Measurements from ENCODE around the gene COPS7B.
A peak's percentile ranks its signal among the peaks of the same experiment; 100 is the strongest.
"Not testable (repeated sequence)": the region's sequence is repeated elsewhere in the genome, so short reads cannot be mapped to it uniquely, and the experiment has no call there.

COPS7B gene

DNA sequence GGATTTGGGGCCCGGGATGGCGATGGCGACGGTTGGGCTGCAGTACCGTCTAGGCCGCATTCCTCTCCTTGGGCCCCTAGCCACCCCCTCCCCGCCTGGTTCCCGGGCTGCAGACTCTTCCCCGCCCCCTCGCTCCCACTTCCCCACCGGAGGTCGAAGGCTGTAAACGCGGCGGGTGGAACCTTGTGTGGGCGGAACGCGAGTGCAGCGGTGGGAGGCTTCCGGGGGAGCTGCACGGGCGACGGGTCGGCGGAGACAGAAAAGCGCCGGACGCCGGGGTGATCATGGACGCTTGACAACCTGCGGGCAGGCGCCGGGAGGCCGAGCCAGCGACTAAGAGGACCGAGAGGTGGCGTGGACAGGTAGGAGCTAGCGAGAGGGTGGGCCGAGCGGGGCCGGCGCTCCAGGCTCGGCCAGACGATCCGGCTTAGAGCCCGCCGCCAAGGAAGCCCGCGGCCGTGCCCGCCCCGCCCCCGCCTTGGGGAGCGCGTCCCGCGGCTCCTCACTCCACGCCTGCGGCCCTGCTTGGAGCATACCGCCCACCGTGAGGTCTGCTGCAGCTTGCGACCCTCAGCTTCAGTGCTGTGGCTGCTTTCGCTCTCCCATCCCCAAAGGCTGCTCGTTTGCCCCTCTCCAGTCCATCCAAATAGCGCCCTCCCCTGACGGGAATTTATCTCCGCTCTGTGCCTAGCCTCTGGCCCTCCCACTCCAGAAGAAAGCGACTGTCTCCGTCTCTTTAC, at the start of gene COPS7B:
TSS of gene COPS7B (plus strand) at position 269 of the 740 bp plus-strand sequence. CDS start 2,126 bp downstream, outside the sequence.
- peak; percentile 81 to 84 for DNase-seq

DNA sequence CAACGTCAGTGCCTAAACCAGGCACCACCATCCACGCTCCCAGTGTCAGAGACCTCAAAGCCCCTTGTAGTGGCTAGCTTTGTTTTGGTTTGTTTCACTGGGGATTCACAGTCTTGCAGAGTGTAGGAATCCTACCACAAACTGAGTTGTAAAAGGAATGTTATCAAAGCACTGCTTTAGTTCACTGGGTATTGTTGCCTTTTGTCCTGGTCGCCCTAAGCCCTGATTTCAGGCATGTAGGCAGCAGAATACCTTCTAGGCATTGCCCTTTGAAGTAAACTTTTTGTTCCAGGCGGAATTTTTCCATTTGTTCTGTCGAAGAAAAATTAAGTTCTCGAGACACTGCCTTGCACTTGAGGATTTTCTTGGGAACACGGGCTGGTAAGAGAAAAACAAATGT, 48.5 kb upstream of the COPS7B start:
- DNase-seq = no peak

DNA sequence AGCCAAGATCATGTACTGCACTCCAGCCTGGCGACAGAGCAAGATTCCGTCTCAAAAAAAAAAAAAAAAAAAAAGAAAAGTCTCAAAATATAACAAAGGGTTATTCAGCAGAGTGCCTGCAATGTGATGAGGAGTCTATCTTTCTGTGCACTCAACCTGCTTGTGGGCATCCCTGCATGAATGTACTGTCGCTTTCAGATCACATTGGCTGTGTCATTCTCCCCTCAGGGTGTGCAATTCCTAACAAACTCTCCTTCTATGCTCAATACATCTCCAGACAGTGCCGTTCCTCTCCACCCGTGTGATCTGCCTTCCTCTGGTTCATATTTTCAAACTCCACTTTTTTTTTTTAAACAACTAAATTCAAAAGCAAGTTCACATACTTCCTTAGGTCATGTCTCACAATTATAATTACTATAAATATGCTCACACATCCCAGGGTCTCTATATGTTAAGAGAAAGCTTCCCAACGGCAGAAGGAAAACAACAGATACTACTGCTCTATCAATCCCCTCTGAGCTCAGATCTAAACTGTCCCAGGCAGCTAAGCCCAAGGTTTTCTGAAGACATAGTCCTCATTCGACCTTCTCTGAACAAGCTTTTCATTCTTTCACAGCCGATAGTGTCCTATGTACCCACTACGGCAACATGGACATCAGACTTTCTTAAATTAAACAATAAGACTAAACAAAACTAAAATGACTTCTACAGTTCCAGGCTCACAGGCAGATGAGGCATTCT, 42.7 kb upstream of the COPS7B start:
- no peak for DNase-seq

DNA sequence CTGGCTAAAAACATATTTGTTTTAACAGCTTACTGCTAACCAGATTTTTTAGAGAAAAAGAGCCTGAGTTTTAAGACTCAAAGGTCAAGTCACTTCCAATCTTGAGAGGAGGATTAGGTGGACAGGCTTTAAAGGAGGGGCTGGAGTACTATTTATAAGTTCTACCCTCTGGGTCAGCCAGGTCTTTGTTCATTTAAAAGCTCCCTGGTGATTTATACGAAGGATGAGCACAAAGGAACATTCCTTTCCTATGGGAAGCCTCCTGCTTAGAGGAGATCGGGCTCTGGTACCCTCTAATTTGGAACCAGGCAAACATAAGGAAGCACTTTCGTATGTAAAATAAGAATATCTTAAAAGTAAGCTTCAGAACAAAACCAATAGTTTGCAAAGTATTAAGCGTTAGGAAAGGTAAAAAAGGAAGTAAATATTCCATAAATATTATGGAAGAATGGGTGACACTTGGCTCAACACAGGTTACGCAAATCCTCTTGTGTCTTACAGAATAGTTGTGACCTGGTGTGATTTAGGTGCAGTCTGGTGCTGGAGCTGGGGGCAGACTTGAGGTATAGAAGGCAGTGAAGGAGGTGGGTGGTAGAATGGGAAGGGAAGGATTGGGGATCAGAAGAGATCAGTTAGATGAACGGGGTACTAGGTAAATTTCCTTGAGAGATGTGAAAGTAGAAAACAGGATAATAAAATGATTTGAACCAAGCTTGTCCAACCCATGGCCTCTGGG, 40.8 kb upstream of the COPS7B start:
- no peak for DNase-seq

DNA sequence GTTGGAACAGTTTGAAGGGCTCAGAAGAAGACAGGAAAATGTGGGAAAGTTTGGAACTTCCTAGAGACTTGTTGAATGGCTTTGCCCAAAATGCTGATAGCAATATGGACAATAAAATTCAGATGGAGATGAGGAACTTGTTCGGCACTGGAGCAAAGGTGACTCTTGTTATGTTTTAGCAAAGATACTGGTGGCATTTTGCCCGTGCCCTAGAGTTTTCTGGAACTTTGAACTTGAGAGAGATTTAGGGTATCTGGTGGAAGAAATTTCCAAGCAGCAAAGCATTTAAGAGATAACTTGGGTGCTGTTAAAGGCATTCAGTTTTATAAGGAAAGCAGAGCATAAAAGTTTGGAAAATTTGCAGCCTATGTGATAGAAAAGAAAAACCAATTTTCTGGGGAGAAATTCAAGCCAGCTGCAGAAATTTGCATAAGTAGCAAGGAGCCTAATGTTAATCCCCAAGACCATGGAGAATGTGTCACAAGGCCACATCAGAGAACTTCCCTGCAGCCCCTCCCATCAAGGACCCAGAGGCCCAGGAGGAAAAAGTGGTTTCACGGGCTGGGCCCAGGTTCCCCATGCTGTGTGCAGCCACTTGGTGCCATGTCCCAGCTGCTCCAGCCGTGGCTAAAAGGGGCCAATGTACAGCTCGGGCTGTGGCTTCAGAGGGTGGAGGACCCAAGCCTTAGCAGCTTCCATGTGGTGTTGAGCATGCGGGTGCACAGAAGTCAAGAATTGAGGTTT, 37.9 kb upstream of the COPS7B start:
- not testable (repeated sequence) for DNase-seq

DNA sequence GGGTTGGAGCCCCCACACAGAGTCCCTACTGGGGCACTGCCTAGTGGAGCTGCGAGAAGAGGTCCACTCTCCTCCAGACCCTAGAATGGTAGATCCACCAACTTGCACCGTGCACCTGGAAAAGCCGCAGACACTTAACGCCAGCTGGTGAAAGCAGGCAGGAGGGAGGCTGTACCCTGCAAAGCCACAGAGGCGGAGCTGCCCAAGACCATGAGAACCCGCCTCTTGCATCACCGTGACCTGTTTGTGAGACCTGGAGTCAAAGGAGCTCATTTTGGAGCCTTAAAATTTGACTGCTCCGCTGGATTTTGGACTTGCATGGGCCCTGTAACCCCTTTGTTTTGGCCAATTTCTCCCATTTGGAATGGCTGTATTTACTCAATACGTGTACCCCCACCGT, 37.2 kb upstream of the COPS7B start:
- not testable (repeated sequence) for DNase-seq

DNA sequence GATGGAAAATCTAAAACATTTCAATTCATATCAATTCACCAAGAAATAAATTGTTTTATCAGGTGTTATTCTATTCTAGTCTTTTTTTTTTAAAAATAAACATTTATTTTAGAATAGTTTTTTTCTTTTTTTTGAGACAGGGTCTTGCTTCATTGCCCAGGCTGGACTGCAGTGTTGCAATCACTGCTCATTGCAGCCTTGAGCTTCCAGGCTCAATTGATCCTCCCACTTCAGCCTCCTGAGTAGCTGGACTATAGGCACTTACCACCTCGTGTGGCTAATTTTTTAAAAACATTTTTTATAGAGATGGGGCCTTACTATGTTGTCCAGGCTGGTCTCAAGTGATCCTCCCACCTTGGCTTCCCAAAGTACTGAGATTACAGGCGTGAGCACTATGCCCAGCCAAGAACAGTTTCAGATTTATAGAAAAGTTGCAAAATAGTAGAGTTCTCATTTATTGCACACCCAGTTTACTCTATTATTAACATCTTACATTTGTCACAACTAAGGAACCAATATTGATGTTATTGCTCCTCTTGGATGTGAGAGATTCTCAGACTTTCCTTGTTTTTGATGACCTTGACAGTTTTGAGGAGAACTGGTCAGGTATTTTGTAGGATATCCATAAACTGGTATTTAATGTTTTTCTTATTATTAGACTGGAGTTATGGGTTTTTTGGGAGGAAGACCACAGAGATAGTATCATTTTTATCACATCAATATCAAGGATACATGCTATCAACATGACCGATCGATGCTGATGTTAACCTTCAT, 35.0 kb upstream of the COPS7B start:
- DNase-seq = no peak

DNA sequence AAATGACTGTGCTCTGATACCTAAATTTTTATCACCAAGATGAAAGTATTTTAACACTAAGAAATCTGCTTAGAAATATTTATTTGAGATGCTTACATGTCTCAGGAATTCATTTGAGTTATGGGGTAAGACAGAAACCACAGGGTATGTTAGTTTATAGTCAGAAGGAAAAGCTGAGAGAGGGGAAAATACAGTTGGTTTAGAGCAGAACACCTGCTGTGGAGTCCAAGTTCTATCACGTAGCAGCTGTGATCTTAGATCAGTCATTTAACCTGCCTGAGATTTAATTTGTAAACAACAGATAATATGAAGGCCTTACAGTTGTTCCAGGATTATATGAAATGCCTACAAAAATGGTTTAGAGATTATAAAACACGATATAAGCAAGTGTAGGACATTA, 34.2 kb upstream of the COPS7B start:
- no peak for DNase-seq

DNA sequence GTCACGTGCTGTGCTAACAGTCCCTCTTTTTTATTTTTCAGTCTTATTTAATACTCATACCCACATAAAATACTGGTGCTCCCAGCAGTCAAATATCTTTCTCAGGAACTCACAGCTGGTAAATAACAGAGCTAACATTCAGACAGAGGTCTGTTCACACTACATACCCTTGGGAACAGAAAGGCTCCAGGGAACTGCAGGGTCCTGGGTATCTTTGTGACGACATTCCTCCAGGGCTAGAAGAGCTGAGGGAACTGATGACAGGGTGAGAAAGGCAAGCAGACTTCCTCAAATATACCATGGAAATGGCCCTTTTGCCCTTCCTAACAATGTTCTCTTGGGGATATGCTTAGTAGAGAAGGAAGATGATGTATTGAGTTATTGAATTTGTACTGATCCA, 24.5 kb upstream of the COPS7B start:
- no peak for DNase-seq

DNA sequence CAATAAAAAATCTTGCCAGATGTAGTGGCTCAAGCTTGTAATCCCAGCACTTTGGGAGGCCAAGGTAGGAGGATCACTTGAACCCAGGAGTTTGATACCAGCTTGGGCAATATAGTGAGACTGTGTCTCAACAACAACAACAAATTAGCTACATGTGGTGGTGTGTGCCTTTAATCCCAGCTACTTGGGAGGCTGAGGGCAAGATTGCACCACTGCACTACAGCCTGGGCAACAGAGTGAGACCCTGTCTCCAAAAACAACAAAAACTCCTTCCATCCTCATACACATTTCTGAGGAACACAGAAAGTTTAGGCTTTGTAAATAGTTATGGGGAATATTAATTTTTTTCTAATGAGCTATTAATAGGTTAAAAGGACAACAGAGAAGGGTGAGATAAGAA, 22.1 kb upstream of the COPS7B start:
- no peak for DNase-seq

DNA sequence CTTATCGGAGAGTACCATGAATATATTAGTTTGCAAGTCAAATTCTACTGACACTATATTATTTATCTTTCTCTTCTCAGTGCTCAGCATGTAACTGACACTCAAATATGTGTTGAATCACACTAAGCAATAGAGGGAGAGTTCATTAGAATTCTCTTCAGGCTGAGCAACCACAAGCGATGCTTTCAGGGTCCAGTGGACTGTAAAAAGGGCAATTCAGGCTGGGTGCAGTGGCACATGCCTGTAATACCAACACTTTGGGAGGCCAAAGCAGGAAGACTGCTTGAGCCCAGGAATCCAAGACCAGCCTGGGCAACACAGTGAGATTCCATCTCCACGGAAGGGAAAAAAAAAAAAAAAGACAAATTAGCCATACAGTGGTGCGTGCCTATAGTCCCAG, 21.5 kb upstream of the COPS7B start:
- DNase-seq = no peak

DNA sequence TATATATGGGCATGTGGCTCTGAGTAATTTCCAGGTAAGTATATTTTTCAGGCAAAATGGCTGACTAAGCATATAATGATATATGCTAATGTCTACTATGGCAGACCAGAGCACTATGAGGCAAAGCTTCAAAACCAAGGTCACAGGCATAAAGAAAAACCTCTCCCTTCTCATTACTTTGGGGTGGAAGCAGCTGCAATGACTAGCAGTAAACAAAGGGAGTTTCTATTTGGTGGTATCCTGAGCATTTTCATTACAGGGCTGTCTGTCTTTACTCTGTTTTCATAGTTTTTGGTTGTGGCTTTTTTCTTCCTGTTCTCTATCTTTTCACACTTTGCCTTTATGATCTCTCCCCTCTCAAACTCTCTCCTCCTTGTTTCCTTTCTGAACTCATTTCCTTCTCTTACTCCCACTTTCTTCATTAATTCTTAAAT, 20.7 kb upstream of the COPS7B start:
- no peak for DNase-seq

DNA sequence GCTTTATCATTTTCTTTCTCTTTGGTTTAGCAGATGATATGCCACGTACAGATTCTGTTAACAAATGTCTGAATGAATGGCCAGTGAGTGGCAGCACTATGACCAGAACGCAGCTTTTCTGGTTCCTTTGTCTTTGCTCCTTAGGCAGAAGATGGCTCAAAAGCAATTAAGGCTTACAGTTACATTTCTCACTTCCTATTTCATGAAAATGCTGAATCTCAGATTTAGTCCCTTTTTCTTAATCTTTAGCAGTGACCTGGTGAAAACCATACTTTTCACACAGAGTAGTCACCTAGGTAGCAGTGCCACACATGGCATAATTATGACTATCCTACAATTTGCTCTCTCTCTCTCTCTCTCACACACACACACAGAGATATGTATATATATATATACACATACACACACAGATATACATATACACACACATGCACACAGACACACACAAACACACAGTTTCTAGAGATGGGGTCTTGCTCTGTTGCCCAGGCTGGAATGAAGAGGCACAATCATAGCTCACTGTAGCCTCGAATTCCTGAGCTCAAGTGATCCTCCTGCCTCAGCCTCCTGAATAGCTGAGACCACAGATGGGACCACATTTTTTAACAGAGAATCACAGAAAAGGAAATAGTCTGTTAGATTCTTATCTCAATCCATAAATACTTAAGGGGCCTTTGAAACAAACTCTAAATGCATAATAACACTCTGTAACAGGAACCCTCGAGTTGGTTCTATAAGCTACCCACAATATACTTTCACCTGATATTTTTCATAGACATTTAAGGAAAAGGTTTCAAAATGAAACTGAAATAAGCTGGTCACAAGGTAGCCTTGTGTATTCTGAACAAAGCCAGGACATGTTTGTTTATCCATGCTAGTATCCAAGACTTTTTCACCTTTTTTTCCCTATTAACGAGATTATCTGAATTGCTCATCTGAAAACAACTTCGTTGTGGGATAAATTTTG, 16.8 kb upstream of the COPS7B start:
- no peak for DNase-seq

DNA sequence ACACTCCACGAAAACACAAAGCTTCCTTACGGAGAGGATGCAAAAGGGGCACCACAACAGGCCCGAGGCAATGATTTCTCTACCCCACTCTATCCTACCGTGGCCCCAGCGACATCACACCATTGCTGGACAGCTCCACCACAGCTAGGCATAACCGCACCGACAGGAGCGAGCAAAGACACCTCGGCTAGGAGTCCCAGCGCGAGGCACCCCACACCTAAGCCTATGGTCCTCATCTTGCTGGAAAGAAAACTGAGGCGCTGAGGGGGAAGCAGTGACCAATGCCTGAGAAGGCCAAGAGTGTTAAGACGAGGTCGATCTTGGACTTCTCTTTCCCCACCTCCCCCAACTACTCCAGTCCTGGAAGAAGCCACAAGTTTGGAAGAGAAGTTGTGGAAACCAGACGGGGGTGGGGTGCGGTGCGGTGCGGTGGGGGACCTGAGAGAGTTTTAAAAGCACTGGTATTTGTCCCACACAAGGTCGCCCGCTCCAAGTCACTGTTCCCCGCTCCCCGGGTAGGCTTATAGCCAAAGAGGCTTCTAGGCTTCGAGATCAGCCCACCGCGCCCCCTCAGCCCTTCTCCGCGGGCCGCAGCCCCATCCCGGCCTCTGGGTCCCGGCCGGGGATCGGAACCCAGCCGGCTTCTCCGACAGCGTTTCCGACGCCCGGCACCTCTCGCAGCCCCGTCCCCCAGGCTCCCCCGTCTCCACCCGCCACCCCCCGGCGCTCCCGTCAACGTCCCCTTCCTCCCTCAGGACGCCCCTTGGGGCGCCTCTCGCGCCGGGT, 5.9 kb upstream of the COPS7B start:
- DNase-seq = peak in 1 of 2 donors; percentile 6

DNA sequence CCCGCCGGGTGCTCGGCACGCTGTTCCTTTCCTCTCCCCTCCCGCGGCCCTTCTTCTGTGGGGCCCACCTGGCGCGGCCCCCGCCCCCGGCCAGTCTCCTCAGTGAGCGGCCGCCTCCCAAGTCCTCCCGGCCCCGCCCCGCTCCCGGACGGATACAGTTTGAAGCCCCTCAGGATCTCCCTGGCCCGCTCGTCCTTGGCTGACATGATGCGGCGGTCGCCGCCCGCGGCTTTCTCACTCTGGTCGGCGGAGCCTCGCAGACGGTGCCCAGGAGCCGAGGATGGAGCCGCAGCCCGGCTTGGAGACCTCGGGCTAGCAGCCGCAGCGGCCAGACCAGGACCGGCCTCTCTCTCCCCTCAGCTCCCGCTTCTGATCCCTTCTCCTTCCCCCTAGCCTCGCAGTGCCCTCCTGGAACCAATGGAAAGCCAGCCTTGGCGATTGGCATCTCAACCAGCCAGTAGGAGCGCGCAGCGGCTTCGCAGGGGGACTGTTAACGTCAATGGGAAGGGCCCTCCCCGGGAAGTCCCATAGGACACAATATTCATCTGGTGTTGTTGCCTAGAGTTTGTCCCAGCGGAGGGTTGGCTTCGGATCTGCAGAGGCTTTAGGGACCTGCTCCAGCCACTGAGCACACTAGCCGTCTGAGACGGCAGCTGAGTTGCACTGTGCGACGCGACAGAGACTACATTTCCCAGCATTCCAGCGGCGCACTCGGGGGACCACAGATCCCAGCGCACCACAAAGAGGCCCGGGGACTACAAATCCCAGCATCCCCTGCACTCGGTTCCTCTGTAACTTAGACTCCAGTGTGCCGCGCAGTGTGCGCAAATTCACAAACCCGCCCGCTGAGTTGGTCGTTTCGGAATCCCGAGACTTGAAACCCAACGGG, 5.1 kb upstream of the COPS7B start, which contains the start of gene PDE6D:
TSS of gene PDE6D (minus strand) at position 374 of the 889 bp plus-strand sequence. CDS start at position 206, 168 bp downstream.
- DNase-seq = peak; percentile 96 to 98

DNA sequence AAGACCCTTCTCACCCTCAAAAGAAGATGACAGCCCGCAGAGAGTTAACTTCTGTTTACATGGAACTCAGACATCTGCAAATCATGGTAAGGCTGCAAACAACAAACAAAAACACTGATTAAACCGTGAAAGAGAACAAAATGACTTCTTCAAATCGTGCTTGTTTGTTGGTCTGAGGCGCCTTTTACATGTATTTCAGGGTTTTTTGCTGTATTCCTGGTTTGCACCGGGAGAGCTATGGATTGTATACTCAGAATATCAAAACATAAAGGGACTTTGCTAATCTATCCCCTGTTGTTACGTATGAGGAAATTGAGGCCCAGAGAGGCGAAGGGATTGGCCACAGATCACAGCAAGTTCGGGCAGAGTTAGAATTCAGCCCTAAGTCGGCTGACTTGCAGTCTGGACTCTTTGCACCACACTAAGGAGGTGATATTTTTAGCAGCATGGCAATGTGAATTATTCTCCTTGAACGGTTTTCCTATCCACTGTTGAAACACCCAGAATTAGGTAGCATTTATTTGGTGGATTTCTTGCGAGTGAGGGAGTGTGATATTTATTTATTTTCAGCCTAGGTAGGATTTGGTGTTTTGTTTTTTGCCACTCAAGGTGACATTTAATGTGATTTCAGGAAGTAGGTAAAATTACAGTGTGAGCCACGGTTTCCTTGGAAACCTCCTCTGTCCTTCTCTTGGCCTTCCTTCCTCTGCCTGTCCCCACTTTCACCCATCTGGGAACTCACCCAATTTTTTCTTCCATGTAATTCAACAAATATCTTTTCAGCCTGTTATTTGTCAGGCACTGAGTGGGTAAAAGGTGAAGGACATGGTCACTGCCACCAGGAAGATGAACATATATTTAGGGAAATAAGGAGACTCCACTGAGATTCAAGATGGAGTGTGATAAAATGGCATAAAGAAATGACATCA, 4.2 kb upstream of the COPS7B start:
- peak in 1 of 2 donors; percentile 9 for DNase-seq

DNA sequence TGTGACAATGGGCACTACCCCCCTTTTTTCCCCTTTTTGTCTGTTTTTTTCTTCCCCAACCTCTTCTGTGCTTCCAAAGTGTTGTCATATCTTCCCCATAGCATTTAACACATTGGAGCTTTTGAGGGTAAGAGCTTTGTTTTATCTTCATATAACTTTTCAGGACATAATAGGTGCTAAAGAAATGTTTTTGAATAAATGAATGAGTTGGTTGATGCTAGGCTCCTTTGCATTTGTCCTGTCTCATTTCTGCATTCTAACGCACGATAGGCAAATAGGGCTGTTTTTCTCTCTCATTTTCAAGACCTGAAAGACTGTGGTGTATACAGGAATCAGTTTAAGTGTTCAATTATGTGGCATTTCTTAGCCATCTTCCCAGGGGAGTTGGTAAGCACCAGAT, 832 bp upstream of the COPS7B start:
- DNase-seq = no peak

DNA sequence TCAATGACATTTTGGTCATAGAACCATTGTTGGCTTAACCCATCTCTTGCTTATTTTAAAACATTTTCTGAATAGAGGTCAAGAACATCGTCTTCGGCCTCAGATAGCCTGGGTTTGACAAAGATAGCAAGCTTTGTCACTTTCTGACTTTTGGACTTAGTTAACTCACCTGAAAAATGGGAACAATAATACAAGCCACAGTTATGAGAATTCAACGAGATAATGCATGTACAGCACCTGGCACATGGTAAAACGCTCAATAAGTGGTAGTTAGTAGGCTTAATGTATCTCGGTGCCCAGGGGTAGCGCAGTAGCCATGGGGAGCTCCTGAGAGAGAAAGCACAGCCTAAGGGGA, 446 bp upstream of the COPS7B start:
- DNase-seq = no peak
